Activated effector memory CD4-positive, alpha-beta T cell treated with Interleukin-2 at 50 U/mL for 16 hours (primary cell): Measurements from ENCODE around the gene ARHGAP19.
A peak's percentile ranks its signal among the peaks of the same experiment; 100 is the strongest.
"Not testable (repeated sequence)": the region's sequence is repeated elsewhere in the genome, so short reads cannot be mapped to it uniquely, and the experiment has no call there.

ENCODE experiments used
- DNase-seq: peaks from one replicate; pipeline ENCODE4 v3.0.0-alpha.2; 2020

Gene ARHGAP19

GRCh38 chr10:97321032-97321803, 28.8 kb upstream of the ARHGAP19 start:
- DNase-seq, result no peak

- DNase-seq, result no peak
These were observed 28.1 kb upstream of the ARHGAP19 start for GRCh38 chr10:97320480-97321031.

GRCh38 chr10:97319671-97320479, 27.4 kb upstream of the ARHGAP19 start:
- peak; percentile 56 for DNase-seq

DNA sequence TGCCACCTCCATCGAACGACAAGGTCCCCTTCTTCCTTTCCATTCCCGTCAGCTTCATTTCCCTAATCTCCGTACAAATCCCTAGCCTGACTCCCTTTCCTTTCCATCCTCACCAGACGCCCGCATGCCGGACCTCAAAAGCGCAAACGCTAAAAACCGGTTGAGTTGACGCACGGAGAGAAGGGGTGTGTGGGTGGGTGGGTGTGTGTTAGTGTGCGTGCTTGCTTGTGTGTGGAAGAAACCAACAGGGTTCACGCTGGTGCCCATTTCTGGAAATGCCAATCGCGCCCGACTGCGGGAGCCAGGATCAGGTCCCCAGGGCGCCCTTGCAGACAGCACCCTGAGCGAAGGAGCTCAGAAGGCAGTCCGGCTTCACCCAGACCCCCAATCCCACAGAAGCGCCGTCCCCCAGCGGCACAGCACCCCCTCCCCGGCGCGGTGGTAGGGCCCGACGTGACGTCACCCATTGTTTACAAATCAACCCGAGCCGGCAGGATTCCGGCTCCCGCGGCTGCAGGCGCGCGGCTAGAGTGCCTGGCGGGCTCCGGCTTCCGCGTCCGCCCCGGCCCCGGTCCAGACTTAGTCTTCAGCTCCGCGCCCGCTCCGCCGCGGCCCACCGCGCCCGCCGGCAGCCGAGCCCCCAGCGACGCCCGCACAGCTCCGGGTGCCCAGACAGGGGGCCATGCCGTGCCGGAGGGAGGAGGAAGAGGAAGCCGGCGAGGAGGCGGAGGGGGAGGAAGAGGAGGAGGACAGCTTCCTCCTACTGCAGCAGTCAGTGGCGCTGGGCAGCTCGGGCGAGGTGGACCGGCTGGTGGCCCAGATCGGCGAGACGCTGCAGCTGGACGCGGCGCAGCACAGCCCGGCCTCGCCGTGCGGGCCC, 26.6 kb upstream of the ARHGAP19 start, which contains the start of gene FRAT1:
Gene FRAT1, plus strand, starts transcription at position 500 of the 880 bp plus-strand sequence. Its CDS starts 183 bp downstream, at position 683.
- peak; percentile 84 for DNase-seq

DNA sequence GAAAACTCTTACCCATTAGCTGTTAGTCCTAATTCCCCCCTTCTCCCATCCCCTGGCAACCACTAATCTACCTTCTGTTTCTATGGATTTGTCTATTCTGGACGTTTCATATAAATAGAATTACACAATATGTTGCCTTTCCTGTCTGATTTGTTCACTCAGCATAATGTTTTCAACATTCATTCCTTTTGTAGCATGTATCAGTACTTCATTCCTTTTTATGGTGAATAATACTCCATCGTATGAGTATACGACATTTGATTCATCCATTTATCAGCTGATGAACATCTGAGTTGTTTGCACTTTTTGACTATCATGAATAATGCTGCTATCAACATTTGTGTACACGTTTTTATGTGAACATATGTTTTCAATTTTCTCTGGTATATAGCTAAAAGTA, 22.2 kb upstream of the ARHGAP19 start:
- DNase-seq, result no peak

GRCh38 chr10:97312897-97313296, 20.5 kb upstream of the ARHGAP19 start:
- no peak for DNase-seq

- DNase-seq, result no peak
These were observed 18.7 kb upstream of the ARHGAP19 start for GRCh38 chr10:97311111-97311626.

DNA sequence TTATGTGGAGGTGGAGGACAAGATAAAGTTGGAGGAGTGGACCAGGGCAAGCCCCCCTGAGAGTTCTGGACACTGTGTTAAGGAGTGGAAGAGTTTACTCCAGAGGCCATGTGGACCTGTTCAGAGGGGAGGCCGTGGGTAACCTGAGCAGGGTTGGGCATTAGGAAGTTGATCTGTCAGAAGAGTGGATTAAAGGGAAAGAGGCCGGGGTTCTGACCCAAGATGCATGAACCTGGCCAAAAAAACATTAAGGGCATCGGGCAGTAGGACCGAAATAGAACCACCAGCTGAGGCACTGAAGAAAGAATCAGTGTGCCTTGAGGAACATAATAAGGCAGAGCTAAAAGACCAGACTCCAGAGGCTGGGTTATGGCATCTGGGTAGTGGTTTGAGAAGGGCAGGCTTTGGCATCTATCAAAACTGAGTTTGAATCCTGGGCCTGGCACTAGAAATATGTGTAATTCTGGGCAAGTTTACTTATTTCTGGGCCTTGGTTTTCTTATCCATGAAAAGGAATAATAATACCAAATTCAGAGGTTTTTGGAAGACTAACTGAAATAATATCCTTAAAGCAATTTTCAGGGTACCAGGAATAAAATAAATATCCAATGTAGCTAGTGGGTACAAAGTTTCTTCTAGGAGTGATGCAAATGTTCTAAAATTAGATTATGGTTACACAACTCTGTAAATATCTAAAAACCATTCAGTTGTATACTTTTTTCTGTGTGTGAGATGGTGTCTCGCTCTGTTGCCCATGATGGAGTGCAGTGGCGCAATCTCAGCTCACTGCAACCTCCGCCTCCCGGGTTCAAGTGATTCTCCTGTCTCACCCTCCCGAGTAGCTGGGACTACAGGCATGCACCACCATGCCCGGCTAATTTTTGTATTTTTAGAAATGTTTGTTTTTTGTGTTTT, 15.7 kb upstream of the ARHGAP19 start:
- no peak for DNase-seq

DNA sequence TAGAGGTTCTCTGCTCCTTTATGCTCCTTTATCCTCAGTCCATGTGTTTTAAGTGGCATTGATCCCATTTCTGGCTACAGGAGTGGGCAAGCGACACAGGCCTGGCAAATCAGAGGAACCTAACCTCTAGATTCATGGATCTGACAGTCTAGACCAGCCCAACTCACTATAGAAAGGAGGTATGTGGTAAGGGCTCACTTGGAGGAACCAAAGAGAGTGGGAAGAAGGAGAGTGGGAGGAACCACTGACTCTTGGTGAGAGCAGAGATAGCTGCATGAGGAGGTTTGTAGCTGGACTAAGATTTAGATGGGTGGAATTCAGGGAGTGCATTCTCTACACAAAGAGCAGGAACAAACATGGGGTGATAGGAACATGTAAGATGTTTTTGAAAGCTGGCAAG, 15.0 kb upstream of the ARHGAP19 start:
- no peak for DNase-seq

DNA sequence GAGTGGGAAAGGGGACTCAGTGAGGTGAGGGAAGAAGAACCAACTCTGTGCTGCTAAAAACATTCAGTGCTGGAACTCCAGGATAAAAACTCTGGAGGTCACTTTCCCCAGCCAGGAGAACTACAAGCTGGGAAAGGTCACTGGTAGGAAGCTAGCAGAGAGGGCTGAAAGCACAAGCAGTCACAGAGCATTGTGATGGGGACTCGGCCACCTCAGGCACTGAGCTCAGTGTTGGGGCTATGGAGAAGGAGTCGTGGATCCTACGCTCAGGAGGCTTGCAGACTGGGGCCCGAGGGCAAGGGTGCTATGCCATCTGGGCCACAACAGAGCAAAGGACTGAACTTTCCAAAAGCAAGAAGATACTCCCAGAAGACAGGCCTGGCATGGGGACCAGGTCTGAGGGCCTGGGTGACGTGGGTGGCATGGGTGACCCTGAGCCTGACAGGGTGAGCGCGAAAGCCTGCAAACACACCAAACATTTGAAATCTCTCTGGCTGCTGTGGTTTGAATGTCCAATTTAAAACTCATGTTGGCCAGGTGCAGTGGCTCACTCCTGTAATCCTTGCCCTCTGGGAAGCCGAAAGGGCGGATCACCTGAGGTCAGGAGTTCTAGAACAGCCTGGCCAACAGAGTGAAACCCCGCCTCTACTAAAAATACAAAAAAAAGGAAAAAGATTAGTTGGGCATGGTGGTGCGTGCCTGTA, 9.8 kb upstream of the ARHGAP19 start:
- no peak for DNase-seq

DNA sequence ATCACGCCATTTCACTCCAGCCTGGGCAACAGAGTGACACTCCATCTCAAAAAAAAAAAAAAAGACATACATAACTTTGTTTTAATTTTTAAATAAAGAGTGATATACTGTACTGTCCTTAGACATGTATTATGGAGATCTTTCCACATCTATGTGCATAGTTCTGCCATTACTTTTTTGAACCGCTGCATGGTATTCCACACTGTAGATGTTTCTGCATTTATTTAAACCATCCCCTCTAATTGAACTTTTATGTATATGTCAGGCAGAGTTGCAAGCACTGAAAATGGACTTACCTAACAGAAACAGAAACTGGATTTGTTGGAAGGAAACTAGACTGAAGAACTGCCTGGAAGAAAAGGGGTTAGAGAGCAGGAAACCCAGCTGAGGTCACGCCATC, 8.5 kb upstream of the ARHGAP19 start:
- DNase-seq, result no peak

DNA sequence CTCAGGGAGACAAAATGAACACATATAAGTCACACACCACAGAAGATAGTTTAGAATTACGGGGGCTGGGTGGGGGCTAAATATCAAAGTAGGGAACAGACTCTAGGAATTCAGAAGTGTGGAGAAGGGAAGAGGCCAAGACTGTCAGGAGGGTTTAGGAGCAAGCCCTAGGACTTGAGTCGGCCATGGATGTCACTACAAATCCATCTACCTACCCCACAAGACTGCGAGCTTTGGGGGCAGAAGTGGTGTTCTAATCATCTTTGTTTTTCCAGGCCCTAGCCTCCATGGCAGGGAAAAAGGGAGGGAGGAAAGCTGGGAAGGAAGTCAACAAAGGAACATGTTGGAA, 5.8 kb upstream of the ARHGAP19 start:
- no peak for DNase-seq

- no peak for DNase-seq
These were observed 5.3 kb upstream of the ARHGAP19 start for GRCh38 chr10:97297556-97298222.

GRCh38 chr10:97292862-97293198, 393 bp upstream of the ARHGAP19 start:
- no peak for DNase-seq

DNA sequence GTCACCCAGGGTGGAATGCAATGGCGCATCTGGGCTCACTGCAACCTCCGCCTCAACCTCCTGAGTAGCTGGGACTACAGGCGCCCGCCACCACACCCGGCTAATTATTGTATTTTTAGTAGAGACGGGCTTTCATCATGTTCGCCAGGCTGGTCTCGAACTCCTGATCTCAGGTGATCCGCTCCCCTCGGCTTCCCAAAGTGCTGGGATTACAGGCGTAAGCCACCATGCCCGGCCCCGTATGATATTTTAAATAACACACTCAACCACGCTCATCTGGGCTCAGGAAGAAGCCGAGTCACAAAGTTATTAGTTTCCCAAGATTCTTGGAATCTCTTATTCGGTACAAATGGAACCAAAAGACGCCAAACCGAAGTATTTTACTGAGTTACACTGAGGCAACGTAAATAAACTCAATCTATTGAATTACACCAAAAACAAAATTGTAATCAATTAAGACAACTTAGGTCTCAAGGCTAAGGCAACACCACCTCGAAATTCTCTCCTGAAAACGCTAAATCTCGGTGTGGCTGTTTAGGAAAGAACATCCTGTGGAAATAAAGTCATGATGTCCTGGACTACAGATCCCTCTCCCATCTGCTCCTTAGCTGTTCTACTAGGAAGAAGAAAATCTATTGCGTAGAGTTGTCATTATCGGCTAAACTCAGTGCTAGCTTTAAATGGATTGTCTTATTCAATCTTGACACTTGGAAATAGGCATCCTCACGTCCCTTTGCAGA, 910 bp downstream of the ARHGAP19 start:
- DNase-seq, result no peak

DNA sequence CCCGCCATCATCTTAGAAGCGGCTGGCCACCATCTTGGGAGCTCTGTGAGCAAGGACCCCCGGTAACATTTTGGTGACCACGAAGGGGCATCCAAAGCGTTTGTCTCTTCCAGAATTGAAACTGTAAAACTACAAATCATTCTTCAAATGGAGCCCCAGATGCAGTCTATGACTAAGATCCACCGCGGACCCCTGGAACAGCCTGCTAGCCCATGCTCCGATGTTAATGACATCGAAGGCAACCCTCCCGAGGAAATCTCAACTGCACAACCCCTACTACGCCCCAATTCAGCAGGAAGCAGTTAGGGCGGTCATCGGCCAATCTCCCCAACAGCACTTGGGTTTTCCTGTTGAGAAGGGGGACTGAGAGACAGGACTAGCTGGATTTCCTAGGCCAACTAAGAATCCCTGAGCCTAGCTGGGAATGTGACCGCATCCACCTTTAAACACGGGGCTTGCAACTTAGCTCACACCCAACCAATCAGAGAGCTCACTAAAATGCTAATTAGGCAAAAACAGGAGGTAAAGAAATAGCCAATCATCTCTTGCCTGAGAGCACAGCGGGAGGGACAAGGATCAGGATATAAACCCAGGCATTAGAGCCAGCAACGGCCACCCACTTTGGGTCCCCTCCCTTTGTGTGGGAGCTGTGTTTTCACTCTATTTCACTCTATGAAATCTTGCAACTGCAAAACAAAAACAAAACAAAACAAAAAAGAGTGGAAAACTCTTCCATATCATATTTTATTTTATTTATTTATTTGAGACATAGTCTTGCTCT, 1.7 kb downstream of the ARHGAP19 start:
- not testable (repeated sequence) for DNase-seq

- not testable (repeated sequence) for DNase-seq
These were observed 2.4 kb downstream of the ARHGAP19 start for GRCh38 chr10:97290076-97290475.

- no peak for DNase-seq
These were observed 11.7 kb downstream of the ARHGAP19 start for GRCh38 chr10:97280783-97281182.
